GM23338 (cell line): ENCODE measurements around the gene CBR1. TPM values are rescaled to one million over a fixed set of nuclear protein-coding genes. Genes with fewer than 3 reads are reported as not detected.

Experiments used
- ATAC-seq: fragments of 200-7000 bp; cut with Tn5 transposase; 3 replicates; pipeline ENCODE4 v1.9.1; 2020
- DNase-seq: peaks from one replicate; pipeline ENCODE4 v3.0.0-alpha.2; 2015; ENCODE audit warnings: low spot score
- H2AFZ ChIP-seq: fragments of 200-600 bp; sonication (generic); 2 replicates; pipeline ENCODE4 v1.8.0; 2016; ENCODE audit warnings: antibody characterized with exemption, mild to moderate bottlenecking, moderate library complexity
- H3F3A ChIP-seq: fragments of 200-600 bp; sonication (generic); replicated peaks from 2 replicates; pipeline ENCODE4 v1.8.0; 2017; ENCODE audit warnings: antibody characterized with exemption, mixed run types, low read depth
- H3K27ac ChIP-seq: fragments of 200-600 bp; sonication (generic); 2 replicates; pipeline ENCODE4 v1.6.1; 2016; ENCODE audit warnings: low read depth
- H3K27me3 ChIP-seq: fragments of 200-600 bp; sonication (generic); 2 replicates; pipeline ENCODE4 v1.8.0; 2016; ENCODE audit warnings: mild to moderate bottlenecking, mixed run types, moderate library complexity; ENCODE audit not compliant: insufficient read depth
- H3K36me3 ChIP-seq: fragments of 200-600 bp; sonication (generic); 2 replicates; pipeline ENCODE4 v1.8.0; 2016; ENCODE audit warnings: mild to moderate bottlenecking; ENCODE audit not compliant: insufficient read depth
- H3K4me1 ChIP-seq: fragments of 200-600 bp; sonication (generic); 2 replicates; pipeline ENCODE4 v1.8.0; 2016; ENCODE audit warnings: mild to moderate bottlenecking, moderate library complexity; ENCODE audit not compliant: insufficient read depth
- H3K4me2 ChIP-seq: fragments of 200-600 bp; sonication (generic); 2 replicates; pipeline ENCODE4 v1.7.1; 2017; ENCODE audit warnings: mixed run types
- H3K4me3 ChIP-seq: fragments of 200-600 bp; sonication (generic); 2 replicates; pipeline ENCODE4 v1.6.1; 2016; ENCODE audit warnings: mixed run types
- H3K79me2 ChIP-seq: fragments of 200-600 bp; sonication (generic); replicated peaks from 2 replicates; pipeline ENCODE4 v1.8.0; 2017; ENCODE audit warnings: mild to moderate bottlenecking; ENCODE audit not compliant: insufficient read depth
- H3K9me2 ChIP-seq: fragments of 200-600 bp; sonication (generic); 2 replicates; pipeline ENCODE4 v1.8.0; 2017; ENCODE audit not compliant: insufficient read depth
- H4K20me1 ChIP-seq: fragments of 200-600 bp; sonication (generic); replicated peaks from 2 replicates; pipeline ENCODE4 v1.8.0; 2017; ENCODE audit warnings: mild to moderate bottlenecking; ENCODE audit not compliant: insufficient read depth
- H3K27ac Mint-ChIP-seq: 2 replicates; pipeline ENCODE4 v1.8.0; 2020; ENCODE audit warnings: inconsistent platforms, mild to moderate bottlenecking, moderate library complexity, mixed read lengths
- H3K27me3 Mint-ChIP-seq: 3 replicates; pipeline ENCODE4 v1.8.0; 2022; ENCODE audit warnings: low read depth, mild to moderate bottlenecking, moderate library complexity, mixed read lengths, inconsistent platforms; ENCODE audit not compliant: insufficient read depth, poor library complexity
- H3K36me3 Mint-ChIP-seq: 3 replicates; pipeline ENCODE4 v1.8.0; 2021; ENCODE audit warnings: low read depth, mild to moderate bottlenecking, inconsistent platforms, moderate library complexity, mixed read lengths
- H3K4me1 Mint-ChIP-seq: 3 replicates; pipeline ENCODE4 v1.8.0; 2020; ENCODE audit warnings: mild to moderate bottlenecking, inconsistent platforms, mixed read lengths
- H3K4me3 Mint-ChIP-seq: 3 replicates; pipeline ENCODE4 v1.8.0; 2021; ENCODE audit warnings: moderate library complexity, mild to moderate bottlenecking, inconsistent platforms, mixed read lengths
- H3K9me3 Mint-ChIP-seq: 3 replicates; pipeline ENCODE4 v1.8.0; 2020; ENCODE audit warnings: moderate library complexity, mild to moderate bottlenecking, inconsistent platforms, mixed read lengths
- CREB1 ChIP-seq: fragments of 250-450 bp; sonication (Bioruptor Pico); IDR thresholded peaks from 2 replicates; pipeline ENCODE4 v1.5.0; 2020; ENCODE audit warnings: low read depth, mild to moderate bottlenecking, moderate library complexity
- EZH2 ChIP-seq: fragments of 200-600 bp; sonication (generic); IDR thresholded peaks from one replicate; pipeline ENCODE4 v1.8.0; 2017; ENCODE audit warnings: antibody characterized with exemption, mild to moderate bottlenecking, low read depth; ENCODE audit not compliant: unreplicated experiment
- EZH2phosphoT487 ChIP-seq: fragments of 200-600 bp; sonication (generic); IDR thresholded peaks from one replicate; pipeline ENCODE4 v1.8.1; 2018; ENCODE audit warnings: antibody characterized with exemption; ENCODE audit not compliant: unreplicated experiment
- JUNB ChIP-seq: IDR thresholded peaks from one replicate; pipeline ENCODE4 v1.6.1; 2016; ENCODE audit warnings: antibody characterized with exemption; ENCODE audit not compliant: unreplicated experiment
- NANOG ChIP-seq: IDR thresholded peaks from 2 replicates; pipeline ENCODE4 v1.6.1; 2016; ENCODE audit warnings: antibody characterized with exemption, borderline replicate concordance
- POLR2AphosphoS5 ChIP-seq: IDR thresholded peaks from 2 replicates; pipeline ENCODE4 v1.6.1; 2016; ENCODE audit warnings: antibody characterized with exemption, low read depth
- REST ChIP-seq: IDR thresholded peaks from one replicate; pipeline ENCODE4 v1.6.1; 2018; ENCODE audit warnings: antibody characterized with exemption; ENCODE audit not compliant: unreplicated experiment
- STAT1 ChIP-seq: IDR thresholded peaks from one replicate; pipeline ENCODE4 v1.6.1; 2016; ENCODE audit warnings: antibody characterized with exemption; ENCODE audit not compliant: unreplicated experiment
- ZNF114 ChIP-seq: fragments of 250-450 bp; sonication (Bioruptor Pico); IDR thresholded peaks from 2 replicates; pipeline ENCODE4 v1.5.0; 2020; ENCODE audit warnings: mild to moderate bottlenecking, moderate library complexity
- ZNF331 ChIP-seq: fragments of 250-450 bp; sonication (Bioruptor Pico); IDR thresholded peaks from 2 replicates; pipeline ENCODE4 v1.5.0; 2020; ENCODE audit warnings: low read depth, mild to moderate bottlenecking, moderate library complexity
- polyA plus RNA-seq: library from polyadenylated mRNA; unstranded; fragments of >200 nt; fragmentation: Nextera tagmentation; extraction: Ambion mirVana; gene quantifications from 2 replicates; pipeline ENCODE4 v1.2.1, GENCODE V29; 2016
- total RNA-seq: library from RNA; depleted of rRNA; stranded (reverse); fragments of >200 nt; shearing (Covaris generic); gene quantifications from 2 replicates; pipeline ENCODE4 v1.2.3, GENCODE V29; 2014
- TF ChIP-seq, protein P1 (sequence below): fragments of 250-450 bp; sonication (Bioruptor Pico); IDR thresholded peaks from 2 replicates; pipeline ENCODE4 v1.5.0; 2020; ENCODE audit warnings: mild to moderate bottlenecking, moderate library complexity
- TF ChIP-seq, protein P2 (sequence below): IDR thresholded peaks from 2 replicates; pipeline ENCODE4 v1.6.1; 2016; ENCODE audit warnings: antibody characterized with exemption
- TF ChIP-seq, protein P3 (sequence below), 2 experiments: fragments of 200-600 bp in 1 of 2; sonication (generic) in 1 of 2; conservative IDR thresholded peaks; 2 replicates each; pipeline versions ENCODE4 v1.5.1 to v1.6.1; 2016 to 2017; ENCODE audit warnings: antibody characterized with exemption in 2 of 2, low read depth in 2 of 2, mild to moderate bottlenecking in 2 of 2, moderate library complexity in 1 of 2

Gene CBR1
- total and polyA plus RNA-seq, 2 experiments from 2014 or later = 285 to 487 TPM

- Histone ChIP-seq H3K9me2 (peaks cover 3% of the 10 kb centered on the region), H3F3A (0 out of 2 replicates have a peak, but pooled peaks cover 9% of the 10 kb centered on the region), H3K27me3 (no peaks in the 10 kb centered on the region), H3K36me3 (peaks cover 18% of the 10 kb centered on the region), H3K79me2 (no peaks in the 10 kb centered on the region), H2AFZ (no peak overlapping the region), H4K20me1 (no peaks in the 10 kb centered on the region), H3K27ac (no peak overlapping the region), H3K4me3 (no peak overlapping the region), H3K4me1 (peaks cover 19% of the 10 kb centered on the region), H3K4me2 (no peak overlapping the region)
- TF ChIP-seq POLR2AphosphoS5 (no peak), ZNF331 (CRISPR knock-in tag) (no peak), EZH2phosphoT487 (no peak), REST (no peak), NANOG (no peak), STAT1 (no peak), JUNB (no peak), ZNF114 (CRISPR knock-in tag) (no peak), CREB1 (CRISPR knock-in tag) (no peak), EZH2 (no peak)
- TF ChIP-seq, protein P1, sequence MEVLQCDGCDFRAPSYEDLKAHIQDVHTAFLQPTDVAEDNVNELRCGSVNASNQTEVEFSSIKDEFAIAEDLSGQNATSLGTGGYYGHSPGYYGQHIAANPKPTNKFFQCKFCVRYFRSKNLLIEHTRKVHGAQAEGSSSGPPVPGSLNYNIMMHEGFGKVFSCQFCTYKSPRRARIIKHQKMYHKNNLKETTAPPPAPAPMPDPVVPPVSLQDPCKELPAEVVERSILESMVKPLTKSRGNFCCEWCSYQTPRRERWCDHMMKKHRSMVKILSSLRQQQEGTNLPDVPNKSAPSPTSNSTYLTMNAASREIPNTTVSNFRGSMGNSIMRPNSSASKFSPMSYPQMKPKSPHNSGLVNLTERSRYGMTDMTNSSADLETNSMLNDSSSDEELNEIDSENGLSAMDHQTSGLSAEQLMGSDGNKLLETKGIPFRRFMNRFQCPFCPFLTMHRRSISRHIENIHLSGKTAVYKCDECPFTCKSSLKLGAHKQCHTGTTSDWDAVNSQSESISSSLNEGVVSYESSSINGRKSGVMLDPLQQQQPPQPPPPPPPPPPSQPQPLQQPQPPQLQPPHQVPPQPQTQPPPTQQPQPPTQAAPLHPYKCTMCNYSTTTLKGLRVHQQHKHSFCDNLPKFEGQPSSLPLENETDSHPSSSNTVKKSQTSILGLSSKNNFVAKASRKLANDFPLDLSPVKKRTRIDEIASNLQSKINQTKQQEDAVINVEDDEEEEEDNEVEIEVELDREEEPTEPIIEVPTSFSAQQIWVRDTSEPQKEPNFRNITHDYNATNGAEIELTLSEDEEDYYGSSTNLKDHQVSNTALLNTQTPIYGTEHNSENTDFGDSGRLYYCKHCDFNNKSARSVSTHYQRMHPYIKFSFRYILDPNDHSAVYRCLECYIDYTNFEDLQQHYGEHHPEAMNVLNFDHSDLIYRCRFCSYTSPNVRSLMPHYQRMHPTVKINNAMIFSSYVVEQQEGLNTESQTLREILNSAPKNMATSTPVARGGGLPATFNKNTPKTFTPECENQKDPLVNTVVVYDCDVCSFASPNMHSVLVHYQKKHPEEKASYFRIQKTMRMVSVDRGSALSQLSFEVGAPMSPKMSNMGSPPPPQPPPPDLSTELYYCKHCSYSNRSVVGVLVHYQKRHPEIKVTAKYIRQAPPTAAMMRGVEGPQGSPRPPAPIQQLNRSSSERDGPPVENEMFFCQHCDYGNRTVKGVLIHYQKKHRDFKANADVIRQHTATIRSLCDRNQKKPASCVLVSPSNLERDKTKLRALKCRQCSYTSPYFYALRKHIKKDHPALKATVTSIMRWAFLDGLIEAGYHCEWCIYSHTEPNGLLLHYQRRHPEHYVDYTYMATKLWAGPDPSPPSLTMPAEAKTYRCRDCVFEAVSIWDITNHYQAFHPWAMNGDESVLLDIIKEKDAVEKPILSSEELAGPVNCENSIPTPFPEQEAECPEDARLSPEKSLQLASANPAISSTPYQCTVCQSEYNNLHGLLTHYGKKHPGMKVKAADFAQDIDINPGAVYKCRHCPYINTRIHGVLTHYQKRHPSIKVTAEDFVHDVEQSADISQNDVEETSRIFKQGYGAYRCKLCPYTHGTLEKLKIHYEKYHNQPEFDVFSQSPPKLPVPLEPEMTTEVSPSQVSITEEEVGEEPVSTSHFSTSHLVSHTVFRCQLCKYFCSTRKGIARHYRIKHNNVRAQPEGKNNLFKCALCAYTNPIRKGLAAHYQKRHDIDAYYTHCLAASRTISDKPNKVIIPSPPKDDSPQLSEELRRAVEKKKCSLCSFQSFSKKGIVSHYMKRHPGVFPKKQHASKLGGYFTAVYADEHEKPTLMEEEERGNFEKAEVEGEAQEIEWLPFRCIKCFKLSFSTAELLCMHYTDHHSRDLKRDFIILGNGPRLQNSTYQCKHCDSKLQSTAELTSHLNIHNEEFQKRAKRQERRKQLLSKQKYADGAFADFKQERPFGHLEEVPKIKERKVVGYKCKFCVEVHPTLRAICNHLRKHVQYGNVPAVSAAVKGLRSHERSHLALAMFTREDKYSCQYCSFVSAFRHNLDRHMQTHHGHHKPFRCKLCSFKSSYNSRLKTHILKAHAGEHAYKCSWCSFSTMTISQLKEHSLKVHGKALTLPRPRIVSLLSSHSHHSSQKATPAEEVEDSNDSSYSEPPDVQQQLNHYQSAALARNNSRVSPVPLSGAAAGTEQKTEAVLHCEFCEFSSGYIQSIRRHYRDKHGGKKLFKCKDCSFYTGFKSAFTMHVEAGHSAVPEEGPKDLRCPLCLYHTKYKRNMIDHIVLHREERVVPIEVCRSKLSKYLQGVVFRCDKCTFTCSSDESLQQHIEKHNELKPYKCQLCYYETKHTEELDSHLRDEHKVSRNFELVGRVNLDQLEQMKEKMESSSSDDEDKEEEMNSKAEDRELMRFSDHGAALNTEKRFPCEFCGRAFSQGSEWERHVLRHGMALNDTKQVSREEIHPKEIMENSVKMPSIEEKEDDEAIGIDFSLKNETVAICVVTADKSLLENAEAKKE = no peak
- TF ChIP-seq, protein P2, sequence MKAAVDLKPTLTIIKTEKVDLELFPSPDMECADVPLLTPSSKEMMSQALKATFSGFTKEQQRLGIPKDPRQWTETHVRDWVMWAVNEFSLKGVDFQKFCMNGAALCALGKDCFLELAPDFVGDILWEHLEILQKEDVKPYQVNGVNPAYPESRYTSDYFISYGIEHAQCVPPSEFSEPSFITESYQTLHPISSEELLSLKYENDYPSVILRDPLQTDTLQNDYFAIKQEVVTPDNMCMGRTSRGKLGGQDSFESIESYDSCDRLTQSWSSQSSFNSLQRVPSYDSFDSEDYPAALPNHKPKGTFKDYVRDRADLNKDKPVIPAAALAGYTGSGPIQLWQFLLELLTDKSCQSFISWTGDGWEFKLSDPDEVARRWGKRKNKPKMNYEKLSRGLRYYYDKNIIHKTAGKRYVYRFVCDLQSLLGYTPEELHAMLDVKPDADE = no peak
- TF ChIP-seq, protein P3, sequence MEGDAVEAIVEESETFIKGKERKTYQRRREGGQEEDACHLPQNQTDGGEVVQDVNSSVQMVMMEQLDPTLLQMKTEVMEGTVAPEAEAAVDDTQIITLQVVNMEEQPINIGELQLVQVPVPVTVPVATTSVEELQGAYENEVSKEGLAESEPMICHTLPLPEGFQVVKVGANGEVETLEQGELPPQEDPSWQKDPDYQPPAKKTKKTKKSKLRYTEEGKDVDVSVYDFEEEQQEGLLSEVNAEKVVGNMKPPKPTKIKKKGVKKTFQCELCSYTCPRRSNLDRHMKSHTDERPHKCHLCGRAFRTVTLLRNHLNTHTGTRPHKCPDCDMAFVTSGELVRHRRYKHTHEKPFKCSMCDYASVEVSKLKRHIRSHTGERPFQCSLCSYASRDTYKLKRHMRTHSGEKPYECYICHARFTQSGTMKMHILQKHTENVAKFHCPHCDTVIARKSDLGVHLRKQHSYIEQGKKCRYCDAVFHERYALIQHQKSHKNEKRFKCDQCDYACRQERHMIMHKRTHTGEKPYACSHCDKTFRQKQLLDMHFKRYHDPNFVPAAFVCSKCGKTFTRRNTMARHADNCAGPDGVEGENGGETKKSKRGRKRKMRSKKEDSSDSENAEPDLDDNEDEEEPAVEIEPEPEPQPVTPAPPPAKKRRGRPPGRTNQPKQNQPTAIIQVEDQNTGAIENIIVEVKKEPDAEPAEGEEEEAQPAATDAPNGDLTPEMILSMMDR (conservative IDR thresholded peaks at IDR 0.05; ENCODE audit: low read depth in 2 of 2) = no peak
- Mint-ChIP-seq H3K4me1 (peaks cover 34% of the 10 kb centered on the region), H3K27me3 (peaks cover 5% of the 10 kb centered on the region), H3K27ac (no peak overlapping the region), H3K36me3 (peaks cover 51% of the 10 kb centered on the region), H3K4me3 (no peak overlapping the region), H3K9me3 (peaks cover 43% of the 10 kb centered on the region)
- ATAC-seq (no peak), DNase-seq (no peak)
Measured at GRCh38 chr21:36092681-36093080, 22.9 kb downstream of the CBR1 start.
